ENCODE results near the gene SCN3A. TPM values are rescaled to one million over a fixed set of nuclear protein-coding genes. Genes with fewer than 3 reads are reported as not detected.

The SCN3A gene
- total and polyA plus RNA-seq, 8 donors, result under 0.01 to 12.5 (median 0.87) TPM; not detected in 1

DNA sequence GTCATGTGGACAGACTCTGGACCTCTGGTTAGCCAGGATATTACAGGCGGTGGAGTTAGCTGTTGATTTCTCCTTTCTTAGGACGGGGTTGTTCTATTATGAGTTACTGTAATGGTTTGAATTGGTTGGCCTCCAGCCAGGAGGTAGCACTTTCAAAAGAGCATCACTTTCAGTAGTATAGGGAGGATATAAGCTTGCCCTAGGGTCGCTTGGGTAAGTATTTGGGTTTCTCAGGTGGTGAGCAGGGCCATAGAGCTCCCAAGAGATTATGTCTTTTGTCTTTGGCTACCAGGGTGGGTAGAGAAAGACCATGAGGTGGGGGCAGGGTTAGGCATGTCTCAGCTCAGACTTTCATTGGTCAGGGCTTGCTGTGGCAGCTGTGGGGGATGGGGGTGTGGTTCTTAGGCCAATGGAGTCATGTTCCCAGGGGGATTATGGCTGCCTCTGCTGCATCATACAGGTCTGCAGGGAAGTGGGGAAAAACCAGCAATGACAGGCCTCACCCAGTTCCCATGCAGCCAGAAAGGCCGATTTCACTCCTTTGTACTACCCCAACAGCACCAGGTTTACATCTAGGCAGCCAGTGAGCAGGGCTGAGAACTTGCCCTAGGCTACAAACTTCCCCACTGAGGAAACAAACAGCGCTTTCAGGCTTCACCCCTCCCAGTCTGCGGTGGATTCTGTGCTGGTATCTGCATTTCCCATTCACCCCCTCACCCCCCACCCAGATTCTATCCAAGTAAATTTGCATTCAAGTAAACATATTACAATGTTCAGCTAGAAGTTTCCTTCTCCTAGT lies 159.1 kb downstream of the SCN3A start:
- Histone ChIP-seq H3K27ac (no peak overlapping the region), H3K36me3 (no peaks in the 10 kb centered on the region), H3K4me3 (no peak overlapping the region), H3K9me3 (no peaks in the 10 kb centered on the region), H3K4me1 (no peaks in the 10 kb centered on the region), H3K27me3 (no peaks in the 10 kb centered on the region)
- no peak for DNase-seq
- TF ChIP-seq POLR2A (IDR thresholded peaks at IDR 0.05), result no peak
- TF ChIP-seq EP300 (IDR thresholded peaks at IDR 0.05), result no peak
- no peak for TF ChIP-seq POLR2AphosphoS5 (IDR thresholded peaks at IDR 0.05)
- TF ChIP-seq, protein P1, sequence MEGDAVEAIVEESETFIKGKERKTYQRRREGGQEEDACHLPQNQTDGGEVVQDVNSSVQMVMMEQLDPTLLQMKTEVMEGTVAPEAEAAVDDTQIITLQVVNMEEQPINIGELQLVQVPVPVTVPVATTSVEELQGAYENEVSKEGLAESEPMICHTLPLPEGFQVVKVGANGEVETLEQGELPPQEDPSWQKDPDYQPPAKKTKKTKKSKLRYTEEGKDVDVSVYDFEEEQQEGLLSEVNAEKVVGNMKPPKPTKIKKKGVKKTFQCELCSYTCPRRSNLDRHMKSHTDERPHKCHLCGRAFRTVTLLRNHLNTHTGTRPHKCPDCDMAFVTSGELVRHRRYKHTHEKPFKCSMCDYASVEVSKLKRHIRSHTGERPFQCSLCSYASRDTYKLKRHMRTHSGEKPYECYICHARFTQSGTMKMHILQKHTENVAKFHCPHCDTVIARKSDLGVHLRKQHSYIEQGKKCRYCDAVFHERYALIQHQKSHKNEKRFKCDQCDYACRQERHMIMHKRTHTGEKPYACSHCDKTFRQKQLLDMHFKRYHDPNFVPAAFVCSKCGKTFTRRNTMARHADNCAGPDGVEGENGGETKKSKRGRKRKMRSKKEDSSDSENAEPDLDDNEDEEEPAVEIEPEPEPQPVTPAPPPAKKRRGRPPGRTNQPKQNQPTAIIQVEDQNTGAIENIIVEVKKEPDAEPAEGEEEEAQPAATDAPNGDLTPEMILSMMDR (IDR thresholded peaks at IDR 0.05), result no peak
- WGBS, 5 donors, result 75 to 89% (median 84%) methylated on average over 6 of the region's 6 CpGs
- intact Hi-C loops (cut with DNase I; ENCODE audit: low total_unique reads), result no loop called here

Other genes starting within 250 kb of the SCN3A start
- gene SLC38A11, start 248.5 kb downstream of the SCN3A start, total RNA-seq, result 10 to 100 TPM in 2 of 5 donors, 1 to 10 TPM in 2, not detected in 1; 1.3 to 54.3 (median 13.0) TPM
- 1 to 10 TPM; 1.5 to 5.3 (median 1.5) TPM for gene SLC38A11, start 248.5 kb downstream of the SCN3A start, polyA plus RNA-seq
- 1 to 10 TPM in 3 of 5 donors, under 1 TPM in 1, not detected in 1; 0.72 to 4.1 (median 2.0) TPM for gene SCN2A, start 35.4 kb upstream of the SCN3A start, total RNA-seq
- gene SCN2A, start 35.4 kb upstream of the SCN3A start, polyA plus RNA-seq, result under 1 TPM in 2 of 3 donors, not detected in 1; 0.06 to 0.23 TPM

All from stomach (tissue), 9 donors.